HG02610 (cell line): ENCODE measurements around the gene PNMT.

ENCODE experiments used
- ATAC-seq: cut with Tn5 transposase; IDR thresholded peaks from one replicate; pipeline ENCODE4 v1.9.1; 2021; ENCODE audit warnings: mild to moderate bottlenecking, moderate library complexity; ENCODE audit not compliant: unreplicated experiment

Gene PNMT

DNA sequence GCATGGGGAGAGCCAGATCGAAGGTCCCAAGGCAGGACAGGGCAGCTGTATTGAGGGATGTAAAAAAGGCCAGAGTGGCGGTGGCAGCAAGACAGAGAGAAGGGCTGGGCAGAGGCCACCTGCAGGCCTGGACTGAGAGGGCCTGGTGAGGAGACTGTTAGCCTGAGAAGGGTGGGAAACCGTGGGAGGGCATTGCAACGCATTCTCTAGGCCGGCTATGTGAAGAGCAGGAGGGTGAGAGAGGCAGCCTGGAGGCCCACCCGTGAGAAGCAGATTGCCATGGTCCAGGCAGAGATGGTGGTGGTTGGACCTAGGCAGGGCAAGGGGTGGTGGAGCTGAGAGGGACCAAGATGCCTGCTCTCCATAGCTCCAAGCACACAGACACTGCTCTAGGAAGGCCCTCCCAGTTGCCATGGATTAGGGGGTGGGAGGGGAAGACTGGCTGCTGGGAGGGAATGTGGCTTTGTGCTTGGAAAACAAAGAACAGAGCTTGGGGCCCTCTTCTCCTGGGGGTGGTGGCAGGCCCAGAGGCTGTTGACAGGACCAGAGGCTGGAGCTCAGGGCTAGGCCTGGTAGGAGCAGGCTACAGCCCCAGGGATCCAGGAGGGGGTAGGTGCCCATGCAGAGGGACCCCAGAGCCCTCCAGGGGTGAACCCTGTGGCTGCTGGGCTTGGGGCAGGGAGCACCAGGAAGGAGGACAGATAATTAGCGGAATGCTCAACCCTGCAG is 15.5 kb upstream of the PNMT start:
- no peak for ATAC-seq

DNA sequence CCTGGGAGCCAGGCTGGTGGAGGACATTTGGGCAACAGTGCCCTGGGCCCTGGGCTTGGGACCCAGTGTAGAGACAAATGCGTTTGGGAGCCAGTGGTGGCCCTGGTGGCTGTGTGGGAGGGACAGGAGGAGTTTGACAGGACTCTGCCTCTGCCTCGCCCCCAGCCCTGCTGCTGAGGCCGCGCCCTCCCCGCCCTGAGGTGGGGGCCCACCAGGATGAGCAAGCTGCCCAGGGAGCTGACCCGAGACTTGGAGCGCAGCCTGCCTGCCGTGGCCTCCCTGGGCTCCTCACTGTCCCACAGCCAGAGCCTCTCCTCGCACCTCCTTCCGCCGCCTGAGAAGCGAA is 15.0 kb upstream of the PNMT start:
- no peak for ATAC-seq

DNA sequence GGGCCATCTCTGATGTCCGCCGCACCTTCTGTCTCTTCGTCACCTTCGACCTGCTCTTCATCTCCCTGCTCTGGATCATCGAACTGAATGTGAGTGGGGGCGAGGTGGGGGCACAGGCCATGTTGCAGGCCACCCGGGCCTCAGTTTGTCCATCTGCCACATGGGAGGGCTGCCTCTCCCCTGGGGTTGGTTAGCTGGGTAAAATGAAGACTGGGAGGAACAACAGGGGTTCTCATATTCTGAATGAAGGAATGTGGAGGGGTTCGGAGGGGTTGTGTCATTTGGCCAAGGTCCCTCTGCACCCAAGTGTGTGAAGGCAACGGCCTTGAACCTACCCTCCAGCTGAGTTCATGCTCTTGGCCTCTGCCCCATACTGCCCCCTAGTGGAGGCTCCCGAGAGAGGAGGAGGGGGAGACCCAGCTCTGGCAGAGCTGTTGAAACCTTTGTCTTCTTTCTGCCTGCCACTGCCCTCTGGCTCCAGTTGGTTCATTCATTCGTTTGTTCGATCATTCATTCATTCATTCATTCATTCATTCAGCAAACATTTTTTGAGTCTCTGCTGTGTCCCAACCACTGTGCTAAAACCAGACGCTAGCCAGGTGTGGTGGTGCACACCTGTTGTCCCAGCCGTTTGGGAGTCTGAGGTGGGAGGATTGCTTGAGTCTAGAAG is 14.5 kb upstream of the PNMT start:
- ATAC-seq: no peak

DNA sequence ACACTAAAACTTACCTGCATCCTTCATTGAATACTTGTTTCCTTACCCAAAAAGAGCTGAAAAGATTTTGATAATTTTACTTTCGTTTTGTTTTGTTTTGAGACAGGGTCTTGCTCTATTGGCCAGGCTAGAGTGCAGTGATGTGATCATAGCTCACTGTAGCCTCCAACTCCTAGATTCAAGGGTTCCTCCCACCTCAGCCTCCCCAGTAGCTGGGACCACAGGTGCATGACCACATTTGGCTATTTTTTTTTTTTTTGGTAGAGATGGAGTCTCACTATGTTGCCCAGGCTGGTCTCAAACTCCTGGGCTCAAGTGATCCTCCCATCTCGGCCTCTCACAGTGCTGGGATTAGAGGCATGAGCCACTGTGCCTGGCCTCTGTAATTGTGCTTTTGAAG is 13.1 kb upstream of the PNMT start:
- no peak for ATAC-seq

DNA sequence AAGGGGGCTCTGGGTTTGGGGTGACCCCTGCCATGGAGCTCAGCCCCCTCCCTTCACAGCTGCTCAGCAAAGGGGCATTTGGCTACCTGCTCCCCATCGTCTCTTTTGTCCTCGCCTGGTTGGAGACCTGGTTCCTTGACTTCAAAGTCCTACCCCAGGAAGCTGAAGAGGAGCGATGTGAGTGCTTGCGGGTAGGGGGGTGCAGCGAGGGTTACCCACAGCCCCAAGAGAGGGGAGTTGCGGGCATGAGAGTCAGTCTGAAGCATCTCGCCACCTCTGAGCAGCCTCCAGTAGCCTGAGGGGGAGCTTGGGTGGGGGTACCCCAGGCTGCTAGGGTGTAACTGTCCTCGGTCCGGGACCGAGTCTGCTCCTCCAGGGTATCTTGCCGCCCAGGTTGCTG is 9.9 kb upstream of the PNMT start:
- no peak for ATAC-seq

DNA sequence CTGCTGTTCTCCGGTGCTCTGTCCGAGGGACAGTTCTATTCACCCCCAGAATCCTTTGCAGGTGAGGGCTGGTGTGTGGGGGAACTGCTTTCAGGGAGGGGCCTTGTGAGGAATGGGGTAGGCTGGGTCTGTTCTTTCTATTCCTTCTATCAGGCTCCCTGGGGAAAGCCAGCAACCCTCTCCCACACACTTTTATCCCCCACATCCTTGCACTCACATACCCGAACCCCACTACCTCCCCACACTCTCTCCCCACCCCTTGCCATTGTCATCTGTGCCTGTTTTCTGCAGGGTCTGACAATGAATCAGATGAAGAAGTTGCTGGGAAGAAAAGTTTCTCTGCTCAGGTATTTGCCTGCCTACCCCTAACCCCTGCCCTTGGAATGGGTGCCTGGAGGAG is 9.5 kb upstream of the PNMT start:
- no peak for ATAC-seq

DNA sequence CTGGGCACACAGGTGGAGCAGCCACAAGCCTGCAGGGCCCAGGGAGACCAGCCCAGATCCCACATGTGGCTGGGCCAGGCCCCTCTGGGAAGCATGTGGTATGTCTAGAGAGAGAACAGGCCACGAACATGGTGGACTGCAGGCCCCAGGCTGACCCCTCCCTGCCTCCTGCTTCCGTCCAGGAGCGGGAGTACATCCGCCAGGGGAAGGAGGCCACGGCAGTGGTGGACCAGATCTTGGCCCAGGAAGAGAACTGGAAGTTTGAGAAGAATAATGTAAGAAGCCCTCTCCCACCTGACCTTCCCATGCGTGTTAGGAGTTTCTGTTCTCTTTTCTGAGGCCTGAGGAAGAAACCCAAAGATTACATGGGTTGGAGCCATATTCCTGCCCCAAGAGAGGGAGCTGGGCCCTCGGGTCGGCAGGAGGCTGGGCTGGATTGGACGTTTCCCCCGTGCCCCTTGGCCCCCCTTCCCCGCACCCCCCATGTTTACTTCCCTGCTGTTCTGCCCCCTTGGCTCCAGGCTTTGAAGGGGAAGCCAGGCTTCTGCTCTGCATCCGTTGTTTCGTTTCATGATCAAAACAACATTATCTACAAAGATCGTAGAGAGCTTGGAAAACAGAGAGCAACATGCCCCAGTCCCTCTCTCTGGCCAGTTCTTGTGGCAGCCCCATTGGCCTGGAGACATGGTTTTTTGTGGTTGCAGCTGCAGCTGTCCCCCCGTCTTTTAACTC is 8.8 kb upstream of the PNMT start:
- ATAC-seq: no peak

DNA sequence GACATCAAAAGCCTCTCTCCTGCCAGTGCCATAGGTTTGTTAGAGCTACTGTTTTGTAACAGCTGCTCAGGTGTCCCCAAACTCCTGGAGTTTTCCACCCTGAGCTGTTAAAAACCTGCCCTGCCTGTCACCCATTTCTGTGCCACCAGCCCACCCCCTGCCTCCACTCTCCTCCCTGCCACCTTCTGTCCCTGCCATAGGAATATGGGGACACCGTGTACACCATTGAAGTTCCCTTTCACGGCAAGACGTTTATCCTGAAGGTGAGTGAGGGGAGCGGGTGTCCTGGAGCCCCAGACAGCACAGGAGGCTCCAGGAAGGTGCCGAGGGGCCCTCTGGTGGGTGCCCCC is 8.3 kb upstream of the PNMT start:
- no peak for ATAC-seq

DNA sequence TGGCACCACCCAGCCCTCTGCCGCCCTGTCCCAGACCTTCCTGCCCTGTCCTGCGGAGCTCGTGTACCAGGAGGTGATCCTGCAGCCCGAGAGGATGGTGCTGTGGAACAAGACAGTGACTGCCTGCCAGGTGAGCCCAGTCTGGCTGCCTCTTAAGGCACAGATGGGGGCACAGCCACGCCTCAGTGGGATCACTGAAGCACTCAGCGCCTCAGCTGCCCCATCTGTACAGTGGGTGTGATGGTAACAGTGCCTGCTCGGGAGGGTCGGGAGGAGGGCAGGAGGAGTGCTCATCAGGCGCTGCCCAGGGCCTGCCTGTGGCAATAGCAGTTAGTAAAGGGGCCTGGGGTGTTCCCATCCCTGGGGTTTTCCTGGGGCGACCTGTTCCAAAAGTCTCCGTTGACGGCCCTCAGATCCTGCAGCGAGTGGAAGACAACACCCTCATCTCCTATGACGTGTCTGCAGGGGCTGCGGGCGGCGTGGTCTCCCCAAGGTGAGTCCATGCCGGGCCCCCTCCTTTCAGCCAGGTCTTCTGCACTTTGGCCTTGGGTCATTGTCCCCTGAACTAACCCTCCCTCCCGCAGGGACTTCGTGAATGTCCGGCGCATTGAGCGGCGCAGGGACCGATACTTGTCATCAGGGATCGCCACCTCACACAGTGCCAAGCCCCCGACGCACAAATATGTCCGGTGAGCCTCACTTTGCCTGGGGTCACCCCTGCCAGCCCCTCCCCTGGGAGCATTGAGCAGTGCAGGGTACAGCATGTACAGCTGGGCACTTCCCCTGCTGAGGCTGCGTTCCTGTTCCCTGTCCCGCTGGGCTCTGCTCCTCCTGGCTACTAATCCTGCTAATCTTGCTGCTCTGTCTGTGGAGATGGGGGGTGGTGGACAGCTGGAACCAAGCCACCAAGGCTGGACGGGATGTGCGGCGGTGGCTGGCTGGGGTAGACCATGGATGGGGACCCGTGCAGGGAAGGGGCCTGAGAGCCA is 7.6 kb upstream of the PNMT start:
- no peak for ATAC-seq

DNA sequence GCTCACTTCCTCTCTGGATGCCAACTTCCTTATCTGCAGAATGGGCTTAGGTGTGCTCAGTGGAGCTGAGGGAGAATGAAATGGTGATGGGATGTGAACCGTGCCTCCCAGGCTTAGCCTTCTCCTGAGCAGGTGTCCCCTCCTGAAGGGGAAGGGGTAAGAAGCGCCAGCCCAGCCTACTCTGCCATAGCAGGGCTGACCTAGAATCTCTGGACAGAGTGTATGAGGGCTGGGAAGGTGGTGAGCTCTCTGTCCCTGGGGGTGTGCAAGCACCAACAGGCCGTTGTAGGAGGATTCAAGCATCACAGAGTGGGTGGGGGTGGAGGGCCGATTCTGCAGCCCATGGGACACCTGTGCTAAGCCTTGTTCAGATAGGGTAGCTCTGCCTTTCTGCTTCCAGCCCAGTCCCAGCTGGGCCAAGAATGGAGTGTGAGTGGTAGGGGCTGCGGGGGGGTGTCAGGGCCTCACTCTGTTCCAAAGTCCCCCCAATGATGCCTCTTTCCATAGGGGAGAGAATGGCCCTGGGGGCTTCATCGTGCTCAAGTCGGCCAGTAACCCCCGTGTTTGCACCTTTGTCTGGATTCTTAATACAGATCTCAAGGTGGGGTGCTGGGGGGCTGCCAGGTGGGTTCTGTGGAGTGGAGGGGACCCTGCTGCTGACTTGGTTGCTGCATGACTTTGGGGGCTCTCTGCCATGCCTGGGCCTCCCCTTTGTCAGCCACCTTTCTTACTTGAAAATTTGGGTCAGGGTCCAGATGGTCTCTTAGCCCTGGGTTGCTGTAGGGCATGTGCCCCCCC is 6.3 kb upstream of the PNMT start:
- no peak for ATAC-seq

DNA sequence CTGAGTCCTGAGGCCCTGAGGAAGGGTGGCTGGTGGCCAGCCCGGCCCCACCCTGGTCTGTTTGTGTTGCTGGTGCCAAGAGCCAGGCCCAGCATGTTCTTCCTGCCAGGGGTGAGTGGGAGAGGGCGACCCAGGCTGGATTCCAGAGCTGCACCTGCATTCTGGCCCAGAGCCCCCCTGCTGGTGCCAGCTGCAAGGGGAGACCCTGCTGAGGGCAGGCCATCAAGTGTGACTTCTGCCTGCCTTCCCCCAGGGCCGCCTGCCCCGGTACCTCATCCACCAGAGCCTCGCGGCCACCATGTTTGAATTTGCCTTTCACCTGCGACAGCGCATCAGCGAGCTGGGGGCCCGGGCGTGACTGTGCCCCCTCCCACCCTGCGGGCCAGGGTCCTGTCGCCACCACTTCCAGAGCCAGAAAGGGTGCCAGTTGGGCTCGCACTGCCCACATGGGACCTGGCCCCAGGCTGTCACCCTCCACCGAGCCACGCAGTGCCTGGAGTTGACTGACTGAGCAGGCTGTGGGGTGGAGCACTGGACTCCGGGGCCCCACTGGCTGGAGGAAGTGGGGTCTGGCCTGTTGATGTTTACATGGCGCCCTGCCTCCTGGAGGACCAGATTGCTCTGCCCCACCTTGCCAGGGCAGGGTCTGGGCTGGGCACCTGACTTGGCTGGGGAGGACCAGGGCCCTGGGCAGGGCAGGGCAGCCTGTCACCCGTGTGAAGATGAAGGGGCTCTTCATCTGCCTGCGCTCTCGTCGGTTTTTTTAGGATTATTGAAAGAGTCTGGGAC is 5.5 kb upstream of the PNMT start:
- ATAC-seq: no peak

DNA sequence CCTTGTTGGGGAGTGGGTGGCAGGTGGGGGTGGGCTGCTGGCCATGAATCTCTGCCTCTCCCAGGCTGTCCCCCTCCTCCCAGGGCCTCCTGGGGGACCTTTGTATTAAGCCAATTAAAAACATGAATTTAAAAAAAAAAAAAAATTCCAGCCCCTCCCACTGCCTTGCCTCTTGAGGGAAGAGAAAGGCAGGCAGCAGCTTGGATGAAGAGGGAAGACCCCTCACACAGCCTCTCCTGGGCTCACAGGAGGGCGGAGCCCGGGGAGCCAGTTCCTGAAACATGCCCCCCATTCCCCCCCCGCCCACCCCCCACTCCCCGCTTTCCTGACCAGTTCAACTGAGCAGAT is 4.9 kb upstream of the PNMT start:
- no peak for ATAC-seq

DNA sequence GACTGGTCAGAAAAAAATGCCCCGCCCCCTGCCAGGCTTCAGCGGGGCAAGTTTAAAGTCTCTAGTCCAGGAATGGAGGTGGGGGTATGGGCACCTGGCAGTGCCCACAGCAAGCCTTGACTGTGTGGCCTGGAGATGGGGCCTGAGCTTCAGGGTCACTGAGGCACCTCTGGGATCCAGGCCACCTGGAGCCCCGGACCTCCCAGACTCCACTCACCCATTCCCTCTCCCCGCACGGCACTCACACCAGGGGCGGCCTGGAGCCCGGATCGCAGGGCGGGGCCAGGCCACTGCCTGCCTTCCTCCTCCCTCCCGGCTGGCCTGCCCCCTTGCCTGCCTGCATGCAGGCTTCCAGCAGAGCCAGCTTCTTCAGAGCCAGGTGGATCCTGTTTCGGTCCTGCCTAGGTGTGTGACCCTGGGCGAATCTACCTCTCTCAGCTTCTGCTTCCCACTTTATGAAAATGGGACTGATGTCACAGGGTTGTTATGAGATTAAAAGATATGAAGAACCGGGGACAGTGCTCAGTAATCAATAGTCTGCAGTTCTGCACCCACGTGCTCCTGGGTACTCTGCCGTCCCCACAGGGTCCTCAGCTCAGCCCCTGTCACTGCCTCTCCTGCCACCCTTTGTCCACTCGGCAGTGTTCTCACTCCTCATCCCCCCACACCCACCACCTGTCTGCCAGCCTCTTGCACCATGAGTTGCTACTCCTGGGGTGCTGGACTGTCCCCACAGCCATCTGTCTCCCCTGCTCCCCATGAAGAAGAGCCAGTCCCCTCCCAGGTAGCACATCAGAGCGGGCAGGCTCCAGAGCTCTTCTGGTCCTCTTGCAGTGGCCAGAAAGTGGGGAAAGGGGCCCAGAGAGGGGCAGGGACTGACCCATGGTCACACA is 4.3 kb upstream of the PNMT start:
- ATAC-seq: no peak

DNA sequence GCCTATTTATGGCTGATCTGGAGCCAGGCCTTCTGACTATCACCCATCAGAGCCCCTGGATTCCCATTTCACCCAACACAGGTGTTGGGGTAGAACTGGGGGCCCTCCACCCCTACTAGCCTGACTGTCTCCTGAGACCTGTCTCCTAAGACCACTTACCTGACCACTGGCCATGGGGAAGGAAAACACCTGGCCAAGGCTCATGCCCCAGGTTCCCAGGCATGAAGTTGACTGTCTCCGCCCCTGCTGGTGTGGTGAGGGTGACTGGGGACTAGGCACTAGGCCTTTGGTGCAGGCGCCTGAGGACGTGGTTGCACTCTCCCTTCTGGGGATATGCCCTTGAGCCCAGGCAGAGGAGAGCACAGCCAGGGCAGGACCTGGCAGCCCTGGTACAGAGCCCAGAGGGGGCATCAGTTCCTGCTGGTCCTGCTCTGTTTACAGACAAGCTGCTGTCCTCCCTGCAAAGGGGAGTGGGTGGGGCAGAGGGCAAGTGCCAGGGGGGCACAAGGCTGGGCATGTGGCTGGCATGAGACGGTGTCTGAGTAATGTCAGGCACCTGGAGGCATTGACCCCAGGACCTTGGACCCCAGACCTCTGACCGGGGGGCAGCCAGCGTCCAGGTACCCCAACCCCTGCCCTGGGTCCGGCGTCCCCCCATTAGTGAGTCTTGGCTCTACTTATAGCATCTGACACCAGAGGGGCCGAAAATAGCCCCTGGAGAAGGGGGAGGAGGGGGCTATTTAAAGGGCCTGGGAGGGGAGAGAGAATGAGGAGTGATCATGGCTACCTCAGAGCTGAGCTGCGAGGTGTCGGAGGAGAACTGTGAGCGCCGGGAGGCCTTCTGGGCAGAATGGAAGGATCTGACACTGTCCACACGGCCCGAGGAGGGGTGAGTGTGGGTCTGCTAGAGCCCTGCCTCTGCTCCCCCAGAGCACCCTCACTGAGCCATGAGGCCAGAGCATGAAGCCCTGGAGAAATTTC is 3.4 kb upstream of the PNMT start, which contains the start of gene TCAP:
TSS of gene TCAP (plus strand) at position 769 of the 981 bp plus-strand sequence. CDS start at position 780, 11 bp downstream.
- no peak for ATAC-seq

DNA sequence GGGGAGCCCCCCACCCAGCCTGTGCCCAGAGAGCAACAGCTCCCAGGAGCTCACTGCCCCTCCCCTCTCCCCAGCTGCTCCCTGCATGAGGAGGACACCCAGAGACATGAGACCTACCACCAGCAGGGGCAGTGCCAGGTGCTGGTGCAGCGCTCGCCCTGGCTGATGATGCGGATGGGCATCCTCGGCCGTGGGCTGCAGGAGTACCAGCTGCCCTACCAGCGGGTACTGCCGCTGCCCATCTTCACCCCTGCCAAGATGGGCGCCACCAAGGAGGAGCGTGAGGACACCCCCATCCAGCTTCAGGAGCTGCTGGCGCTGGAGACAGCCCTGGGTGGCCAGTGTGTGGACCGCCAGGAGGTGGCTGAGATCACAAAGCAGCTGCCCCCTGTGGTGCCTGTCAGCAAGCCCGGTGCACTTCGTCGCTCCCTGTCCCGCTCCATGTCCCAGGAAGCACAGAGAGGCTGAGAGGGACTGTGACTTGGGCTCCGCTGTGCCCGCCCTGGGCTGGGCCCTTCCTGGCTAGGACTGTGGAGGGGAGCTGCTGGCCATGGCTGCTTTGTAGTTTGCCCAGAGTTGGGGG is 2.5 kb upstream of the PNMT start:
- ATAC-seq: no peak

DNA sequence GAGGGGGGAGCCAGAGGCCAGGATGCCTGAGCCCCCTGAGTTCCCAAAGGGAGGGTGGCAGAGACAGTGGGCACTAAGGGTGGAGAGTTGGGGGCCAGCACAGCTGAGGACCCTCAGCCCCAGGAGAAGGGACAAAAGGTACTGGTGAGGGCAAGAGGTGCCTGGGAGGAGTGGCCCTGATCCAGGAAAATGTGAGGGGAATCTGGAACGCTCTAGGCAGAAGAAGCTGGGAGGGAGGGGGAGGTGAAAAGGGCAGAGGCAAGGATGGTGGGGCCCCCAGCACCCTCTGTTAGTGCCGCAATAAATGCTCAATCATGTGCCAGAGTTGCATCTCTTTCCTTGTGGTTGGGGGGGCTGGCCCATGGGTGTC is 2.0 kb upstream of the PNMT start:
- no peak for ATAC-seq
